Panc1 (cell line): ENCODE measurements around the gene ITGB3. TPM values are rescaled to one million over a fixed set of nuclear protein-coding genes. Genes with fewer than 3 reads are reported as not detected.

Experiments used
- ATAC-seq: fragments of 200-7000 bp; cut with Tn5 transposase; 2 replicates; pipeline ENCODE4 v1.9.1; 2020; ENCODE audit warnings: mild to moderate bottlenecking, moderate library complexity
- BruUV-seq: library from RNA; stranded (reverse); fragments of 400-500 nt; replicated peaks from 2 replicates; lab custom pipeline; 2021; lab: Mats Ljungman, UMichigan
- CTCF ChIA-PET: fragments of 300-600 bp; sonication (Branson Sonifier 250); formaldehyde crosslinking; loops from one replicate; lab custom pipeline; 2022; ENCODE audit warnings: antibody characterized with exemption; lab: Charles Lee
- POLR2A ChIA-PET: fragments of 300-600 bp; sonication (Branson Sonifier 250); formaldehyde crosslinking; loops from one replicate; lab custom pipeline; 2022; ENCODE audit warnings: antibody characterized with exemption; lab: Charles Lee
- DNase-seq: peaks from one replicate; pipeline ENCODE4 v3.0.0-alpha.2; 2010; ENCODE audit warnings: low read depth, low spot score
- H3K27ac ChIP-seq: 2 replicates; pipeline ENCODE4 v1.5.1; 2011; ENCODE audit warnings: mild to moderate bottlenecking, low read length, inconsistent platforms
- H3K27me3 ChIP-seq: fragments of 200-500 bp; sonication (Bioruptor generic); 2 replicates; pipeline ENCODE4 v1.6.0; 2014; ENCODE audit warnings: low read length, inconsistent platforms; ENCODE audit not compliant: control insufficient read depth, insufficient read depth
- H3K36me3 ChIP-seq: fragments of 200-500 bp; sonication (Bioruptor generic); 2 replicates; pipeline ENCODE4 v1.5.1; 2014; ENCODE audit warnings: inconsistent platforms, mild to moderate bottlenecking, low read length, moderate library complexity; ENCODE audit not compliant: control insufficient read depth, insufficient read depth
- H3K4me1 ChIP-seq: 2 replicates; pipeline ENCODE4 v1.5.1; 2011; ENCODE audit warnings: inconsistent platforms, mild to moderate bottlenecking, low read length, moderate library complexity; ENCODE audit not compliant: control insufficient read depth, insufficient read depth
- H3K4me3 ChIP-seq, 2 experiments: 2 replicates each; pipeline ENCODE4 v1.5.1; 2011 to 2012; ENCODE audit warnings: low read depth in 2 of 2, low read length in 2 of 2, mild to moderate bottlenecking in 2 of 2, inconsistent platforms in 1 of 2, moderate library complexity in 1 of 2
- H3K9me3 ChIP-seq: fragments of 200-500 bp; sonication (Bioruptor generic); 2 replicates; pipeline ENCODE4 v1.5.1; 2014; ENCODE audit warnings: low read depth, mild to moderate bottlenecking, inconsistent platforms, low read length, moderate library complexity; ENCODE audit not compliant: control insufficient read depth, insufficient read depth
- POLR2AphosphoS5 ChIP-seq: IDR thresholded peaks from 2 replicates; pipeline ENCODE4 v1.6.1; 2012; ENCODE audit warnings: mild to moderate bottlenecking, low read depth, low read length, moderate library complexity
- SIN3A ChIP-seq: IDR thresholded peaks from 2 replicates; pipeline ENCODE4 v1.6.1; 2012; ENCODE audit warnings: low read depth, mild to moderate bottlenecking, low read length, moderate library complexity, borderline replicate concordance; ENCODE audit not compliant: insufficient read depth
- TCF7L2 ChIP-seq: IDR thresholded peaks from 2 replicates; pipeline ENCODE4 v1.6.1; 2011; ENCODE audit warnings: mild to moderate bottlenecking, low read depth, low read length, inconsistent platforms
- in situ Hi-C: cut with HindIII; loops from 2 replicates; pipeline ENCODE4 v1.10.0; 2016; ENCODE audit warnings: low sequenced_read_pairs, low pct_unique_long_range_greater_than_20kb
- intact Hi-C: fragments of 100-400 bp; cut with micrococcal nuclease; formaldehyde crosslinking; loops from one replicate; pipeline ENCODE4 v1.10.0; 2022; ENCODE audit not compliant: unreplicated experiment
- total RNA-seq: library from RNA; stranded (reverse); gene quantifications from one replicate; pipeline ENCODE4 v1.2.1, GENCODE V29; 2021; ENCODE audit not compliant: unreplicated experiment
- TF ChIP-seq, protein P1 (sequence below): fragments of 450-650 bp; IDR thresholded peaks from 2 replicates; pipeline ENCODE4 v1.5.1; 2017; ENCODE audit warnings: mild to moderate bottlenecking
- TF ChIP-seq, protein P2 (sequence below), 2 experiments: IDR thresholded peaks; 2 replicates each; pipeline ENCODE4 v1.6.1; 2011 to 2012; ENCODE audit warnings: low read depth in 2 of 2, control low read depth in 1 of 2, low read length in 1 of 2, mild to moderate bottlenecking in 1 of 2, moderate library complexity in 1 of 2; ENCODE audit not compliant: insufficient read depth in 1 of 2

ITGB3 gene
- total RNA-seq, 1 experiment from 2014 or later, result 17.6 TPM

- intact Hi-C loops, result no loop called here
- BruUV-seq, result no TSS peak
- no peak for ATAC-seq
- in situ Hi-C loops, result no loop called here
- H3K36me3 ChIP-seq, result no peaks in the 10 kb centered on the region; the same call in 1 of the 2 replicates
- no peaks in the 10 kb centered on the region for H3K4me1 ChIP-seq
- no peak for DNase-seq
- no peak overlapping the region for H3K27ac ChIP-seq
- ChIA-PET POLR2A (no interaction called here), CTCF (no interaction called here)
- no peak for TF ChIP-seq TCF7L2
- no peaks in the 10 kb centered on the region for H3K27me3 ChIP-seq
- H3K4me3 ChIP-seq, result no peak overlapping the region
- H3K9me3 ChIP-seq, result no peaks in the 10 kb centered on the region
Measured at GRCh38 chr17:47332287-47332686, 78.7 kb downstream of the ITGB3 start.

DNA sequence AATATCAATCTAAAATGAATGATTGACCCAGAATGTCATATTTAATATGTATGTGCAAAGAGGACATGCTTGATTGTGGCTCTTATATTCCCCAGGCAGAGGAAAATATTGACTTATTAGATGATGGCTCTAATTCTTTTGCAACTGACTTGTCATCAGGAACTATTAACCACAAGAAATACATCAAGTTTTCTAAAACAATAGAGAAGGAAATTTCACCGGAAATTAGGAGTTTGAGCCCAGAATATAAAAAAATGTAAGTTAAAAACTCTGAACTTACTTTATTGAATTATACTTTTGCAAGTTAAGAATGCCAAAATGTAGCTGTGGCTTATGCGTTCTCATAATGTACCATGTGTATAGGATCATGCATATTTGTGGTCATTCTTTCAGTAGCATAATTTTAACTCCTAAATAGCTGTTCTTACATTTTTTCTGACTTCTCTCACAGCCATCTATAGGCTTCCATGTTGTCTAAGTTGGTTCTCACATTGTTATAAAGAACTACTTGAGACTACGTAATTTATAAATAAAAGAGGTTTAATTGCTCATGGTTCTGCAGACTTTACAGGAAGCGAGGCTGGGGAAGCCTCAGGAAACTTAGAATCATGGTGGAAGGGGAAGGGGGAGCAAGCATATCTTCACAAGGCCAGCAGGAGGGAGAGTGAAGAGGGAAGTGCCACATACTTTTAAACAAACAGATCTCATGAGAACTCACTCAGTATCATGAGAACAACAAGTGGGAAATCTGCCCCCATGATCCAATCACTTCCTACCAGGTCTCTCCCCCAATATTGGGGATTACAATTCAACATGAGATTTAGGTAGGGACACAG, 81.7 kb downstream of the ITGB3 start:
- H3K27ac ChIP-seq, result no peak overlapping the region
- intact Hi-C loops (no loop called here), in situ Hi-C loops (no loop called here)
- no peaks in the 10 kb centered on the region for H3K4me1 ChIP-seq
- ATAC-seq (no peak), DNase-seq (no peak)
- no TSS peak for BruUV-seq
- H3K27me3 ChIP-seq, result no peaks in the 10 kb centered on the region
- no peaks in the 10 kb centered on the region for H3K9me3 ChIP-seq
- TF ChIP-seq SIN3A, result no peak
- TF ChIP-seq, protein P1, sequence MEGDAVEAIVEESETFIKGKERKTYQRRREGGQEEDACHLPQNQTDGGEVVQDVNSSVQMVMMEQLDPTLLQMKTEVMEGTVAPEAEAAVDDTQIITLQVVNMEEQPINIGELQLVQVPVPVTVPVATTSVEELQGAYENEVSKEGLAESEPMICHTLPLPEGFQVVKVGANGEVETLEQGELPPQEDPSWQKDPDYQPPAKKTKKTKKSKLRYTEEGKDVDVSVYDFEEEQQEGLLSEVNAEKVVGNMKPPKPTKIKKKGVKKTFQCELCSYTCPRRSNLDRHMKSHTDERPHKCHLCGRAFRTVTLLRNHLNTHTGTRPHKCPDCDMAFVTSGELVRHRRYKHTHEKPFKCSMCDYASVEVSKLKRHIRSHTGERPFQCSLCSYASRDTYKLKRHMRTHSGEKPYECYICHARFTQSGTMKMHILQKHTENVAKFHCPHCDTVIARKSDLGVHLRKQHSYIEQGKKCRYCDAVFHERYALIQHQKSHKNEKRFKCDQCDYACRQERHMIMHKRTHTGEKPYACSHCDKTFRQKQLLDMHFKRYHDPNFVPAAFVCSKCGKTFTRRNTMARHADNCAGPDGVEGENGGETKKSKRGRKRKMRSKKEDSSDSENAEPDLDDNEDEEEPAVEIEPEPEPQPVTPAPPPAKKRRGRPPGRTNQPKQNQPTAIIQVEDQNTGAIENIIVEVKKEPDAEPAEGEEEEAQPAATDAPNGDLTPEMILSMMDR, result no peak
- TF ChIP-seq, protein P2, sequence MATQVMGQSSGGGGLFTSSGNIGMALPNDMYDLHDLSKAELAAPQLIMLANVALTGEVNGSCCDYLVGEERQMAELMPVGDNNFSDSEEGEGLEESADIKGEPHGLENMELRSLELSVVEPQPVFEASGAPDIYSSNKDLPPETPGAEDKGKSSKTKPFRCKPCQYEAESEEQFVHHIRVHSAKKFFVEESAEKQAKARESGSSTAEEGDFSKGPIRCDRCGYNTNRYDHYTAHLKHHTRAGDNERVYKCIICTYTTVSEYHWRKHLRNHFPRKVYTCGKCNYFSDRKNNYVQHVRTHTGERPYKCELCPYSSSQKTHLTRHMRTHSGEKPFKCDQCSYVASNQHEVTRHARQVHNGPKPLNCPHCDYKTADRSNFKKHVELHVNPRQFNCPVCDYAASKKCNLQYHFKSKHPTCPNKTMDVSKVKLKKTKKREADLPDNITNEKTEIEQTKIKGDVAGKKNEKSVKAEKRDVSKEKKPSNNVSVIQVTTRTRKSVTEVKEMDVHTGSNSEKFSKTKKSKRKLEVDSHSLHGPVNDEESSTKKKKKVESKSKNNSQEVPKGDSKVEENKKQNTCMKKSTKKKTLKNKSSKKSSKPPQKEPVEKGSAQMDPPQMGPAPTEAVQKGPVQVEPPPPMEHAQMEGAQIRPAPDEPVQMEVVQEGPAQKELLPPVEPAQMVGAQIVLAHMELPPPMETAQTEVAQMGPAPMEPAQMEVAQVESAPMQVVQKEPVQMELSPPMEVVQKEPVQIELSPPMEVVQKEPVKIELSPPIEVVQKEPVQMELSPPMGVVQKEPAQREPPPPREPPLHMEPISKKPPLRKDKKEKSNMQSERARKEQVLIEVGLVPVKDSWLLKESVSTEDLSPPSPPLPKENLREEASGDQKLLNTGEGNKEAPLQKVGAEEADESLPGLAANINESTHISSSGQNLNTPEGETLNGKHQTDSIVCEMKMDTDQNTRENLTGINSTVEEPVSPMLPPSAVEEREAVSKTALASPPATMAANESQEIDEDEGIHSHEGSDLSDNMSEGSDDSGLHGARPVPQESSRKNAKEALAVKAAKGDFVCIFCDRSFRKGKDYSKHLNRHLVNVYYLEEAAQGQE (IDR thresholded peaks at IDR 0.05; ENCODE audit: insufficient read depth in 1 of 2, low read depth in 2 of 2, low read length in 1 of 2), result no peak
- no peak for TF ChIP-seq TCF7L2
- no peak for TF ChIP-seq POLR2AphosphoS5
- ChIA-PET POLR2A (no interaction called here), CTCF (no interaction called here)
- no peaks in the 10 kb centered on the region for H3K36me3 ChIP-seq
- no peak overlapping the region for H3K4me3 ChIP-seq

DNA sequence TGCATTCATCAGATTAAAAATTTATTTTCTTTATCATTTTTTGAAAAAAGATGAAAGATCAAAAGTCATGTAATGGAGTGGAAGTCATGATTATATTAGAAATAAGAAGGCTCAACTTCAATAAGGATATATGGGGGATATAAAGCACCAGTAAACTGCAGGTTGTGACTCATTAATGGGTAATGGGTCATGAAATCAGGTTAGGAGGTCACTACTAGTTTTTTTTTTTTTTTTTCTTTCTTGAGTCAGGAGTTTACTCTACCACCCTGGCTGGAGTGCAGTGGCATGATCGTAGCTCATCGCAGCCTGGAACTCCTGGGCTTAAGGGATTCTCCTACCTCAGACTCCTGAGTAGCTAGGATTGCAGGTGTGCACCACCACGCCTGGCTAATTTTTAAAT, 84.4 kb downstream of the ITGB3 start:
- no TSS peak for BruUV-seq
- no peaks in the 10 kb centered on the region for H3K36me3 ChIP-seq
- no peak overlapping the region for H3K4me3 ChIP-seq
- DNase-seq (no peak), ATAC-seq (no peak)
- CTCF ChIA-PET, result no interaction called here
- POLR2A ChIA-PET, result no interaction called here
- intact Hi-C loops (no loop called here), in situ Hi-C loops (no loop called here)
- H3K27ac ChIP-seq, result no peak overlapping the region
- TF ChIP-seq TCF7L2 (no peak), SIN3A (no peak), POLR2AphosphoS5 (no peak)
- TF ChIP-seq, protein P2 (IDR thresholded peaks at IDR 0.05; ENCODE audit: insufficient read depth in 1 of 2, low read depth in 2 of 2, low read length in 1 of 2), result no peak
- TF ChIP-seq, protein P1, result no peak
- H3K9me3 ChIP-seq, result no peaks in the 10 kb centered on the region
- H3K4me1 ChIP-seq, result no peaks in the 10 kb centered on the region
- H3K27me3 ChIP-seq, result no peaks in the 10 kb centered on the region
